ENCODE data around the gene MYB.
"Not testable (repeated sequence)": the region's sequence is repeated elsewhere in the genome, so short reads cannot be mapped to it uniquely, and the experiment has no call there.

MYB gene

DNA sequence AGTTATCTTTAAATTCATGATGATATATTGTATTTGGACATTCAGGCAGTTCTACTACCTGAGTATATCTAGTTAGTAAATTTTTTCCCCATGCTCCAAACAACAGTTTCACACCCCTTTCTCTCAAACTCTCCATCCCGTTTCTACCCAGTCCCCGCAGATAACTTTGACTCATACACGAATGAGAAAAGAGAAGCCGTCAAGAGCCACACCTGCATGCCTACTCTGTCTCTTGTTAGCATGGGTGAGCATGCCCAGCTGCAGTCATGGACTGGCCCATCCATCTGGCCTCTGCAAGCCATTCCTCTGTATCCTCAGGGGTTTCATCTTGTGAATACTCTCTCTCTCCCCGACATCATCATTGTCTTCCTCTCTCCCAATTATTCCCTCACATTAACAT, 41.5 kb downstream of the MYB start:
- DNase-seq (ENCODE audit: low read depth), result no peak

GRCh38 chr6:135224037-135224647, 43.0 kb downstream of the MYB start:
- no peak for DNase-seq (ENCODE audit: low read depth)

DNA sequence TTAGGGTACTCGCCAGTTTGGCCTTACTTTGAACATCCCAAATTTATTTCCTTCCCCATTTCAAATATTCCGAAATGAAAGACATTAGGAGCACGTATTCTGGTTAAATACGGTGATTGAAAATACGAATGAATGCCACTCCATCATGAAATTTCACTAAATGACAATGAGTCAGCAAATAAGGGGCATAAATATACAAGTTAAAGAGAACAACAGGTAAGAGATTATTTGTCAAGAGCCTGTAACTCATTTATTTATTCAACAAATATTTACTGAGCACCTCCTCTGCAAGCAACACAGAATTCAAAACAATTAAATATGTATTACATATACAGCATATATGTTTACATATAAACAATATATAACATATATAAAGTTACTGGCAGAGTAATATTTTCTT, 44.8 kb downstream of the MYB start:
- DNase-seq (ENCODE audit: low read depth), result no peak

GRCh38 chr6:135226537-135226936, 45.4 kb downstream of the MYB start:
- no peak for DNase-seq (ENCODE audit: low read depth)

DNA sequence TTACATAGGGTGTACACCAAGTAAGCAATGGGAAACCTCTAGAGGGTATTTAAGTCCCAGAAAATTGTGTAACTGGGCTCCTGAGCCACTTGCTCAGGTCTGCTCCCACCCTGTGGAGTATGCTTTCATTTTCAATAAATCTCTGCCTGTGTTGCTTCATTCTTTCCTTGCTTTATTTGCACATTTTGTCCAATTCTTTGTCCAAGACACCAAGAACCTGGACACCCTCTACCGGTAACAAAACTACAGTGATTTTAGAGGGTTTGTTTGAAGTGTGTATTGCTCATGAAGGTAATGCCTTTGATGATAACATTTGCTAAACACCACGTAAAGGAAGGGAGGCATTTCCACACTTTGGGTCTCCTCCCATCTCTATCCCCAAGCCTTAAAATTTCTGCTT, 46.2 kb downstream of the MYB start:
- no peak for DNase-seq (ENCODE audit: low read depth)

DNA sequence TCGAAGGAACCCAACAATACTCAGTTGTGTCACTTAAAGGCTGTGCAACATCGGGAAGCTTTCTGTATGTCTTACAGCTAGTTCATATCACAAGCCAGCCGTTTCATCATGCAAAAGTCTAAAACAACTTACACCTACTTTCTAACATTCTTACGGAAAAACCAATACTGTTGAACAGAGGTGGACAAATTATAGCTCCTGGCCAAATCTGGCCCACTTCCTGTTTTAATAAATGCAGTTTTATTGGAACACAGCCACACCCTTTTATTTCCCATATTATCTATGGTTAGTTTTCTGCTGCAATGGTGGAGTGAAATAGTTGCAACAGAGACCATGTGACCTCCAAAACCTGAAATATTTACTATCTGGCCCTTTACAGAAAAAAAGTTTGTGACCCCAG, 46.6 kb downstream of the MYB start:
- no peak for DNase-seq (ENCODE audit: low read depth)

GRCh38 chr6:135228486-135228885, 47.4 kb downstream of the MYB start:
- DNase-seq (ENCODE audit: low read depth), result no peak

DNA sequence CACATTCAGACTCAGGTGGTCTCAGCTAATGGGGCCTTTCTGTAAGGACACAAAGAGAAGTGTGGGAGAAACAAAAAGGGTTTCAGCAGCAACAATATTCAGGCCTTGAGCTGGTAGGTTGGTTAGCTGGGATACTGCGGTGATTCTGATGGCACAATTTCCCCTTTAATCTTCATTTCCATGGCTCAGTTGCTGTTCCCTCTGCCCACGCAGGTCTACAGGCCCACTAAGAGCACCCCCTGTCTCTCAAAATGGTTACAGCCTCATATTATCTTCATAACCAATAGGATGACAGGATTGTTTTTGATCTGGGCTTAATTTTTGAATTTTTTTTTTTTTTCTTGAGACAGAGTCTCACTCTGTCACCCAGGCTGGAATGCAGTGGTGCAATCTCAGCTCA, 48.9 kb downstream of the MYB start:
- no peak for DNase-seq (ENCODE audit: low read depth)

DNA sequence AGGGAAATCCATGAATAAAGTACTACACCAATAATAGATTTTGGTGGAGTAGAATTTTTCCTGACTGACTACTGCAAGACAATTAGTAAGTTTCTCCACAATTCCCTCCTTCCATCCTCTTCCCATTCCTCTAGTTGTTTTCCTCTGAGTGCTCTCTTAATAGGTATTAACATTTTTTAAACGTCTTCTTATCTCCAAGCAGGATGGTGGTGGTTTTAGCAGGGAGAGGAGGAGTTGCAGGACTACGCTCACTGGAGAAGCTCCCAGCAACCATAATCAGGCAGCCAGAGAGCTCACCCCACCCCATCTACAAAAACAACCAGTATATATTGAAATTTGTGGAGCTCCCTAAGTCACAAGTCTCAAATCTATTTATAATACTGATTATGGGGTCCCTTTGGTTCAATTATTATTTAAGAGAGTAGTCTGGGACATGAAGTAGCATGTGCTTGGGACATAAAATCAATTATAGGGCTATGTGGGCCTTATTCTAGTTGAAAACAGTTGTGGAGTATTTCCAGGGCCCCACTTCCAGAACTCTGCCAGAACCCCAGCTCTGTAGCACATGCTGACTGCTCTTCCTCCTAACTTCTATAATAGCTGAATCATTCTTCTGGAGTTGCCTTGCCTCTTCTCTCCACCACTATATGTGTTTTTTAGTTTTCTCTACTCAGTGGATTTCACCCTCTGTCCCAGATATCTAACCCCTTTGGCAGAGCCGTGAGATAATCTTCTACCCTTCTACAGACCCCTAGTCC, 49.8 kb downstream of the MYB start:
- DNase-seq (ENCODE audit: low read depth), result no peak

GRCh38 chr6:135231469-135231844, 50.3 kb downstream of the MYB start:
- no peak for DNase-seq (ENCODE audit: low read depth)

- DNase-seq (ENCODE audit: low read depth), result no peak
Measured at GRCh38 chr6:135233686-135234491, 52.8 kb downstream of the MYB start.

- DNase-seq (ENCODE audit: low read depth), result no peak
Measured at GRCh38 chr6:135234492-135234780, 53.3 kb downstream of the MYB start.

GRCh38 chr6:135235716-135236115, 54.6 kb downstream of the MYB start:
- DNase-seq (ENCODE audit: low read depth), result no peak

DNA sequence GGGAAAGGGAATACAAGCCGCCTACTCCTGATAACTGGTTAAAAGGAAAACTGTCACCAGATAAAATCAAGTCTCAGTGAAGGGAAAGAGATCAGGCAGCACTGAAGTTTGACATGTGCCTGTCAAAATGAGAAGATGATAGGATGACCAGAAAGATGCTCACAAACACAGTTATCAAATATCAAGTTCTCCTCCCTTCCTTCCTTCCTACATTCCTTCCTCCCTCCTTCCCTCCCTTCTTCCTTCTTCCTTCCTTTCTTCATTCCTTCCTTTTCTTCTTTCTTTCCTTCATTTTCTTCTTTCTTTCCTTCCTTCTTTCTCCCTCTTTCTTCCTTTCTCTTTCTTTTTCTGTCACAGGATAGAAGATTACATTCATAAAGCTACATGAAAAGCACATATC, 55.2 kb downstream of the MYB start:
- no peak for DNase-seq (ENCODE audit: low read depth)

DNA sequence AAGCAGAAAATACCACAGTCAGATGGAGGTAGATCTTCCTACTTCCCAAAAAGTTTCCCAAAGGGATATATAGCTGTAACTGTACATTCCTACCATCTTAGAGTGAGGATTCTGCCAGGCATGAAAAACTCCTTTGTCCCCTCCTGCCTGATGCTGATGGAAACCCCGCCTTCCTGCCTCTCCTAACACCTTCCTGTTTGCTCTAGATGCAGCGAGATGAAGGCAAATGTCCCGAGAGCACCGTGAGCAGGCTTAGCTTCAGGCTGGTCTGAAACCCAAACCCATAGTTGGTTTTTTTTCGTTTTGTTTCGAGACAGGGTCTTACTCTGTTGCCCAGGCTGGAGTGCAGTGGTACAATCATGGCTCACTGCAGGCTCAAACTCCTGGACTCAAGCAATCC, 55.6 kb downstream of the MYB start:
- no peak for DNase-seq (ENCODE audit: low read depth)

GRCh38 chr6:135240711-135241110, 59.6 kb downstream of the MYB start:
- no peak for DNase-seq (ENCODE audit: low read depth)

DNA sequence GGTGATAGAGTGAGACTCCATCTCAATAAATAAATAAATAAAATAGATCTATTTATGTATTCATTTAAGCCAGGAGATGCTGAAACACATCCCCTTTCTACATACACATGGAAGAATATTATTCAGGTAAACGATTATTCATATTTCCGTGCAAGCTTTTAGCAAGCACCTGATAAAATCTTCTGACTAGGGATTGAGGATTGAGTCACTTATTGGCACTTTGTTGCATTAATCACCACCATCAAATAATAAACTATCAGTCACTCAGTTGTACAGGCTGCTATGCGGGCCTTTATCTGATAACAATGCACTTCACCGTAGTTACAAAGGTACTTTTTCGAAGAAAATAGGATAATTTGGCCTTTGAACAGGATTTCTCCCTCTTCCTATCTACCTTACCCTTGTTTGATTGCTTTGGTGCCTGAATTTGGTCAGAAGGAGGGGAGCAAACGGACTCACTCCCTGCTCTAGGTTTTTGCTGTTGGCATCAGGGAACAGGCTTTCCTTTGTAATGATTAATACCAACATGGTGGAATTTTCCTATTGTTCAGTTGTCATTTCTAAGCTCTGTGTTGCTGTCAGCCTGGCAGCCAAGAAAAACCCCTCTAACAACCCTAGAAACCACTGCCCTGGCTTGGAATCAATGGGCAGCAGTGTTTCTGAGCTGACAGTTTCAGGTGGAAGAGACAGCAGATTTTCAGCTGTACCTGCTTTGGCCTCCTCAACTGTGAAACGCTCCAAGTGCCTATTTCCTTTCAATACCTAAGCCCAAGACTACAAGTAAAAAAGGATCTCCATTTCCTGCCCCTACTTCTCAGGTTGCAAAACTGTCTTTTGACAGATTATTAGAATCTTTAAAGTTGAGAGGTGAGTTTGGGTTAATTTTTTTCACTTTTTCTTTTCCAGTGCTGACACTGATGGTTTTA, 63.0 kb downstream of the MYB start:
- no peak for DNase-seq (ENCODE audit: low read depth)

GRCh38 chr6:135244805-135245204, 63.7 kb downstream of the MYB start:
- DNase-seq (ENCODE audit: low read depth), result no peak

GRCh38 chr6:135246412-135247012, 65.4 kb downstream of the MYB start:
- DNase-seq (ENCODE audit: low read depth), result not testable (repeated sequence)

DNA sequence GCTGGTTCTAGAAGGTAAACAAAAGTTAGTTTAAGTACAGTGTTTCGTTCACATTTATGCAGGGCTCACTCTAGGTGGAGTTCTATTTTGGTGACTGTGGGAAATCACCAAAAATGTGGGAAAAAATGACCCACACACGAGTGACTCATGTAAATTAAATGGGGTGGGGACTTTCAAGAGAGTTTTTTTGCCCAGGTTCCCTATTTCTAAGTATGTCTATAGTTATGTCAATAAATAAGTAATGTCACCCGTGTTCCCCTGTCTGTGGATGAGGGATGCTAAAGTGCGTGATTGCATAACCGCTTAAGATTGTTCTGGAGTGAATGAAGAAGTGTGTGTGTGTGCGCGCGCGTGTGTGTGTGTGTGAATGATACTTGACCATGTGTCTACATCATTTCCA, 69.1 kb downstream of the MYB start:
- no peak for DNase-seq (ENCODE audit: low read depth)

DNA sequence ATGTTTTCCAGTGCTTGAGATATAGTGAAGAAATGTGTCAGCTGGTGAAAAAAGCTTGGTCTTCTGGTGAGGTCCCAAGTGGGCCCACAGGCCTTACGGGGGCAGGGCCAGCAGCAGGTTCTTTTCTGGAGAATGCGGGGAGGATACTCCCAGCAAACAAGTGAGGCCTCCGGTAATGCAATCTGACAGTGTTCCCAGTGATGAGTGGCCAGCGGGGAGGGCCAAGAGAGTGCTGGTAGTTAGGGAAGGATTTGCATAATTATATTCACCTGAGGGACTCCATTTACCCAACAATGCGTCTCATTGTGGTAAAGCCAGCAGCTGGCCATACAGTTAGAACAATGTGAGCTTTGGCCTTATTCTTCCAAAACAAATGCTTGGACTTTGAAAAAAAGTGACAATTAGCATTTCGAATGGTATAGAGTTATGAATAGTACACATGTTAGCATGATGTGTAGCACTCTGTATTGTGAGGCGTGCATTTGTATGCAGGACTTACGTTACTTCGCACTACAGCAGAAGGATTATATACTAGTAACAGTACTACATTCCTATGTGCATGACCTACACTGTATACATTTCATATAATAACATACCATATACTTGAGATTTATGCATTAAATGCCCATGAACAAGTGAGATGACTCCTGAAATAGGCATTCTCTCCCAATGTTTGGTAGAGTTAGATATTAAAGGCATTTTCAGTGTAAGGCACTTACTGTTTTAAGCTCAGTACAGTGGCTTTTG, 69.8 kb downstream of the MYB start:
- no peak for DNase-seq (ENCODE audit: low read depth)
